Liver (tissue), 9 donors: ENCODE results near the gene AGT. TPM values are rescaled to one million over a fixed set of nuclear protein-coding genes. Genes with fewer than 3 reads are reported as not detected.

Source experiments
- DNase-seq: peaks from one replicate; pipeline ENCODE4 v3.0.0-alpha.2; 2017; ENCODE audit warnings: low spot score
- H3K27ac ChIP-seq, 2 donors: one replicate each; pipeline ENCODE4 v1.7.0; 2013; ENCODE audit warnings: inconsistent platforms in 2 of 2, low read length in 2 of 2, control low read depth in 1 of 2, low read depth in 1 of 2, mild to moderate bottlenecking in 1 of 2
- H3K27me3 ChIP-seq, 4 donors: one replicate each; pipeline versions ENCODE4 v1.6.1 to v1.7.0; 2013; ENCODE audit warnings: low read length in 3 of 4, inconsistent platforms in 1 of 4, mild to moderate bottlenecking in 1 of 4, moderate library complexity in 1 of 4; ENCODE audit not compliant: control insufficient read depth in 4 of 4, insufficient read depth in 4 of 4
- H3K36me3 ChIP-seq, 4 donors: one replicate each; pipeline versions ENCODE4 v1.6.1 to v1.7.0; 2013; ENCODE audit warnings: low read length in 3 of 4, mild to moderate bottlenecking in 3 of 4, low read depth in 1 of 4, moderate library complexity in 1 of 4; ENCODE audit not compliant: control insufficient read depth in 4 of 4, insufficient read depth in 3 of 4
- H3K4me1 ChIP-seq, 4 donors: one replicate each; pipeline versions ENCODE4 v1.6.1 to v1.7.0; 2013; ENCODE audit warnings: low read length in 3 of 4, mild to moderate bottlenecking in 3 of 4, moderate library complexity in 1 of 4; ENCODE audit not compliant: control insufficient read depth in 4 of 4, insufficient read depth in 4 of 4
- H3K4me3 ChIP-seq, 3 donors: one replicate each; pipeline versions ENCODE4 v1.6.1 to v1.7.0; 2013; ENCODE audit warnings: low read length in 3 of 3, control low read depth in 1 of 3, low read depth in 1 of 3, mild to moderate bottlenecking in 1 of 3
- H3K9ac ChIP-seq, 2 donors: one replicate each; pipeline ENCODE4 v1.7.0; 2013; ENCODE audit warnings: low read length in 2 of 2, mild to moderate bottlenecking in 2 of 2, moderate library complexity in 2 of 2, control low read depth in 1 of 2, low read depth in 1 of 2
- H3K9me3 ChIP-seq, 4 donors: one replicate each; pipeline versions ENCODE4 v1.6.1 to v1.7.0; 2013; ENCODE audit warnings: low read length in 3 of 4; ENCODE audit not compliant: control insufficient read depth in 4 of 4
- ATF3 ChIP-seq: IDR thresholded peaks from 2 replicates; pipeline ENCODE4 v1.6.1; 2016; ENCODE audit warnings: antibody characterized with exemption
- CTCF ChIP-seq: fragments of 150-350 bp; IDR thresholded peaks from 2 replicates; pipeline ENCODE4 v1.5.1; 2017; ENCODE audit warnings: improper control_type of control experiment, low read depth, low read length; ENCODE audit not compliant: missing input control
- EGR1 ChIP-seq, 2 donors: IDR thresholded peaks; 2 replicates each; pipeline ENCODE4 v1.6.1; 2016 to 2018; ENCODE audit warnings: antibody characterized with exemption in 2 of 2, low read depth in 2 of 2
- FOXA1 ChIP-seq: IDR thresholded peaks from 2 replicates; pipeline ENCODE4 v1.6.1; 2016; ENCODE audit warnings: antibody characterized with exemption
- GABPA ChIP-seq, 2 donors: IDR thresholded peaks in 1 of 2; conservative IDR thresholded peaks in 1 of 2; 2 replicates each; pipeline ENCODE4 v1.6.1; 2016; ENCODE audit warnings: antibody characterized with exemption in 2 of 2, mild to moderate bottlenecking in 1 of 2, moderate library complexity in 1 of 2
- HNF4A ChIP-seq, 2 donors: conservative IDR thresholded peaks; 2 replicates each; pipeline ENCODE4 v1.6.1; 2016; ENCODE audit warnings: antibody characterized with exemption in 2 of 2, mild to moderate bottlenecking in 2 of 2
- HNF4G ChIP-seq: IDR thresholded peaks from 2 replicates; pipeline ENCODE4 v1.6.1; 2016; ENCODE audit warnings: antibody characterized with exemption
- JUND ChIP-seq, 2 donors: IDR thresholded peaks; 2 replicates each; pipeline ENCODE4 v1.6.1; 2016; ENCODE audit warnings: antibody characterized with exemption in 2 of 2
- NR2F2 ChIP-seq: IDR thresholded peaks from 2 replicates; pipeline ENCODE4 v1.6.1; 2016; ENCODE audit warnings: antibody characterized with exemption
- REST ChIP-seq: IDR thresholded peaks from 2 replicates; pipeline ENCODE4 v1.6.1; 2016; ENCODE audit warnings: antibody characterized with exemption, mild to moderate bottlenecking
- RXRA ChIP-seq, 2 donors: IDR thresholded peaks; 2 replicates each; pipeline ENCODE4 v1.6.1; 2017 to 2018; ENCODE audit warnings: antibody characterized with exemption in 2 of 2, mild to moderate bottlenecking in 1 of 2
- SP1 ChIP-seq: IDR thresholded peaks from 2 replicates; pipeline ENCODE4 v1.6.1; 2018; ENCODE audit warnings: antibody characterized with exemption, mild to moderate bottlenecking
- TAF1 ChIP-seq: conservative IDR thresholded peaks from 2 replicates; pipeline ENCODE4 v1.6.1; 2016; ENCODE audit warnings: antibody characterized with exemption, mild to moderate bottlenecking
- YY1 ChIP-seq: IDR thresholded peaks from 2 replicates; pipeline ENCODE4 v1.6.1; 2016; ENCODE audit warnings: antibody characterized with exemption, mild to moderate bottlenecking
- ZBTB33 ChIP-seq: IDR thresholded peaks from 2 replicates; pipeline ENCODE4 v1.6.1; 2016; ENCODE audit warnings: antibody characterized with exemption
- WGBS: extraction: QIAGEN DNeasy Blood & Tissue Kit; methylation state at CpG from one replicate; pipeline ENCODE4 v1.1.7; 2013; 5-methylcytosine and 5-hydroxymethylcytosine counted together
- polyA plus RNA-seq, 2 donors: library from polyadenylated mRNA; stranded (reverse) in 1 of 2; unstranded in 1 of 2; fragments of 200-250 nt in 1 of 2; fragments of >200 nt in 1 of 2; fragmentation: Nextera tagmentation in 1 of 2; extraction: Ambion mirVana in 1 of 2; gene quantifications; one replicate each; pipeline versions ENCODE4 v1.2.1 to v1.2.3, GENCODE V29; 2013 to 2015
- total RNA-seq, 2 donors: library from RNA; depleted of rRNA; stranded (reverse); fragments of >200 nt; gene quantifications; one replicate each; pipeline ENCODE4 v1.2.3, GENCODE V29; 2014
- donor health status: healthy.
- donor health status: healthy.
- donor health status: healthy.
- donor health status: healthy.
- donor health status: healthy.

AGT gene
- total and polyA plus RNA-seq, 4 donors: 1,430 to 5,119 (median 2,089) TPM

GRCh38 chr1:230746617-230747016 is 32.7 kb upstream of the AGT start:
- TF ChIP-seq SP1 (no peak), EGR1 (IDR thresholded peaks at IDR 0.05; ENCODE audit: low read depth in 2 of 2) (no peak), FOXA1 (no peak), CTCF (no peak), REST (no peak), NR2F2 (no peak), YY1 (no peak), GABPA (IDR thresholded peaks at IDR 0.05 in 1 of 2, conservative IDR thresholded peaks at IDR 0.05 in 1 of 2) (no peak), JUND (IDR thresholded peaks at IDR 0.05) (no peak), TAF1 (no peak), HNF4G (no peak), RXRA (IDR thresholded peaks at IDR 0.05) (no peak)
- Histone ChIP-seq H3K9ac (no peak overlapping the region), H3K4me3 (no peak overlapping the region), H3K9me3 (no peaks in the 10 kb centered on the region), H3K36me3 (no peaks in the 10 kb centered on the region), H3K4me1 (peaks cover 0 to 2% (median 0%) of the 10 kb centered on the region in 4 donors), H3K27ac (no peak overlapping the region), H3K27me3 (no peaks in the 10 kb centered on the region)
- DNase-seq: no peak
- 92% methylated on average over 4 of the region's 4 CpGs for WGBS

GRCh38 chr1:230745071-230745470 is 31.1 kb upstream of the AGT start:
- Histone ChIP-seq H3K36me3 (no peaks in the 10 kb centered on the region), H3K4me3 (no peak overlapping the region), H3K4me1 (peaks cover 0 to 2% (median 0%) of the 10 kb centered on the region in 4 donors), H3K27me3 (no peaks in the 10 kb centered on the region), H3K9me3 (no peaks in the 10 kb centered on the region), H3K27ac (no peak overlapping the region), H3K9ac (no peak overlapping the region)
- whole genome bisulfite sequencing: 84% methylated on average over 3 of the region's 3 CpGs
- no peak for TF ChIP-seq EGR1 (IDR thresholded peaks at IDR 0.05; ENCODE audit: low read depth in 2 of 2)
- TF ChIP-seq HNF4A (conservative IDR thresholded peaks at IDR 0.05): peak in 1 of 2 donors; percentile 26
- DNase-seq: no peak

GRCh38 chr1:230744382-230744781 is 30.5 kb upstream of the AGT start:
- H3K9ac ChIP-seq: no peak overlapping the region
- no peaks in the 10 kb centered on the region for H3K27me3 ChIP-seq
- H3K4me3 ChIP-seq: no peak overlapping the region
- no peaks in the 10 kb centered on the region for H3K9me3 ChIP-seq
- H3K27ac ChIP-seq: no peak overlapping the region
- peaks cover 0 to 2% (median 0%) of the 10 kb centered on the region in 4 donors for H3K4me1 ChIP-seq
- H3K36me3 ChIP-seq: no peaks in the 10 kb centered on the region
- WGBS: 84% methylated on average over 5 of the region's 5 CpGs
- DNase-seq: no peak
- no peak for TF ChIP-seq REST
- TF ChIP-seq FOXA1: no peak
- TF ChIP-seq GABPA (IDR thresholded peaks at IDR 0.05 in 1 of 2, conservative IDR thresholded peaks at IDR 0.05 in 1 of 2): no peak
- TF ChIP-seq ATF3: peak; percentile 88
- TF ChIP-seq HNF4A (conservative IDR thresholded peaks at IDR 0.05): no peak
- no peak for TF ChIP-seq ZBTB33
